Activated B cell treated with CpG ODN at 0.5 μM for 24 hours (primary cell): ENCODE measurements around the gene FHAD1. TPM values are rescaled to one million over a fixed set of nuclear protein-coding genes. Genes with fewer than 3 reads are reported as not detected.

Experiments used
- ATAC-seq: fragments of 200-7000 bp; cut with Tn5 transposase; one replicate; pipeline ENCODE4 v1.10.0; 2021; ENCODE audit warnings: low read depth, mild to moderate bottlenecking, moderate library complexity
- CTCF ChIA-PET: fragments of 350-600 bp; sonication (Branson Sonifier 250); formaldehyde crosslinking; loops from one replicate; lab custom pipeline; 2021; ENCODE audit warnings: antibody characterized with exemption; lab: Charles Lee
- POLR2A ChIA-PET: fragments of 350-600 bp; sonication (Branson Sonifier 250); formaldehyde crosslinking; loops from one replicate; lab custom pipeline; 2021; ENCODE audit warnings: antibody characterized with exemption; lab: Charles Lee
- DNase-seq: peaks from one replicate; pipeline ENCODE4 v3.0.0; 2022
- H3K27ac Mint-ChIP-seq: one replicate; pipeline ENCODE4 v1.8.0; 2020; ENCODE audit warnings: mixed read lengths
- H3K27me3 Mint-ChIP-seq: one replicate; pipeline ENCODE4 v1.8.0; 2021; ENCODE audit warnings: mixed read lengths
- H3K36me3 Mint-ChIP-seq: one replicate; pipeline ENCODE4 v1.8.0; 2021; ENCODE audit warnings: low read depth, mixed read lengths
- H3K4me1 Mint-ChIP-seq: one replicate; pipeline ENCODE4 v1.8.0; 2021; ENCODE audit warnings: mixed read lengths
- H3K4me3 Mint-ChIP-seq: one replicate; pipeline ENCODE4 v1.8.0; 2020; ENCODE audit warnings: mild to moderate bottlenecking, mixed read lengths
- H3K9me3 Mint-ChIP-seq: one replicate; pipeline ENCODE4 v1.8.0; 2020; ENCODE audit warnings: mixed read lengths
- intact Hi-C: fragments of 100-400 bp; cut with micrococcal nuclease; formaldehyde crosslinking; loops from one replicate; pipeline ENCODE4 v1.15.1; 2024
- total RNA-seq: library from RNA; stranded (reverse); gene quantifications from 2 replicates; pipeline ENCODE4 v1.2.3, GENCODE V29; 2022
- TF ChIP-seq, protein P1 (sequence below): fragments of 200-600 bp; IDR thresholded peaks from one replicate; pipeline ENCODE4 v1.8.0; 2022; ENCODE audit warnings: antibody characterized with exemption, mild to moderate bottlenecking

The FHAD1 gene
- total RNA-seq, 1 donor from 2014 or later = not detected

DNA sequence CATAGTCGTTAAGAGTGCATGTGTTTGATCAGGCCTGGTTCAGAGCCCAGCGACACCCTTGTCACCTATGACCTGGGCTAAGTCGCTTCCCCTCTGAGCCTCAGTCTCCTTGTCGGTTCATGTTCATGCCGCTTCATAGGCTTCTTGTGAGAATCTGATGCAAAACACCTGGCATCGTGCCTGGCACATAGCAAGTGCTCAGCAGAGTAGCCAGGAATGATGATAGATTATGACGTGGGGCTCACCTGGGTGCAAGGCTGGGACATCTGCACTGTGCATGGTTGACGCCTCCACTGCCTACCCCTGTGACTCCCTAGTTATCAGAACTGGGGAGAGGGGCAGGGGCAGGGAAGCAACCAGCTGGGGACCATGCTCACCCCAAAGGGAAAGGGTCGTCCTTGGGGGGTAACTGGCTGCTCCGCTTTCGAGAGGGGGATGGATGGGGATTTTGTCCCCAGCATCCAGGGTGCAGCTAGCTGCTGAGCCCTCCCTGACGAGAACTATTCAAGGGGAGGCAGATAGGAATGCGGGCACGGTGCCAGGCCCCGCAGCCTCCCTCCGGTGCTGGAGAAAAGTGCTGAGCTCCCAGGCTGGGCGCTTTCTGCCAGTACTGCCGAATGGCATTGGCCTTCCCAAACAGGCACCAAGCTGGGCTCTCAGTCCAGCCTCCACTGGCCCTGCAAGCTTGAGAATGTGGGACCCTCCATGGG lies 171.9 kb downstream of the FHAD1 start:
- Mint-ChIP-seq H3K27ac (no peak overlapping the region), H3K9me3 (no peaks in the 10 kb centered on the region), H3K4me3 (no peak overlapping the region), H3K27me3 (no peaks in the 10 kb centered on the region), H3K36me3 (peaks cover 21% of the 10 kb centered on the region), H3K4me1 (peaks cover 44% of the 10 kb centered on the region)
- CTCF ChIA-PET = interaction anchor here (0.8 kb wide), 1 partner anchor 95 kb away, joined by 3 read pairs; no protein-coding TSS in a partner anchor
- POLR2A ChIA-PET = interaction anchor here (0.7 kb wide), 1 partner anchor 11 kb away, joined by 6 read pairs; no protein-coding TSS in a partner anchor
- TF ChIP-seq, protein P1, sequence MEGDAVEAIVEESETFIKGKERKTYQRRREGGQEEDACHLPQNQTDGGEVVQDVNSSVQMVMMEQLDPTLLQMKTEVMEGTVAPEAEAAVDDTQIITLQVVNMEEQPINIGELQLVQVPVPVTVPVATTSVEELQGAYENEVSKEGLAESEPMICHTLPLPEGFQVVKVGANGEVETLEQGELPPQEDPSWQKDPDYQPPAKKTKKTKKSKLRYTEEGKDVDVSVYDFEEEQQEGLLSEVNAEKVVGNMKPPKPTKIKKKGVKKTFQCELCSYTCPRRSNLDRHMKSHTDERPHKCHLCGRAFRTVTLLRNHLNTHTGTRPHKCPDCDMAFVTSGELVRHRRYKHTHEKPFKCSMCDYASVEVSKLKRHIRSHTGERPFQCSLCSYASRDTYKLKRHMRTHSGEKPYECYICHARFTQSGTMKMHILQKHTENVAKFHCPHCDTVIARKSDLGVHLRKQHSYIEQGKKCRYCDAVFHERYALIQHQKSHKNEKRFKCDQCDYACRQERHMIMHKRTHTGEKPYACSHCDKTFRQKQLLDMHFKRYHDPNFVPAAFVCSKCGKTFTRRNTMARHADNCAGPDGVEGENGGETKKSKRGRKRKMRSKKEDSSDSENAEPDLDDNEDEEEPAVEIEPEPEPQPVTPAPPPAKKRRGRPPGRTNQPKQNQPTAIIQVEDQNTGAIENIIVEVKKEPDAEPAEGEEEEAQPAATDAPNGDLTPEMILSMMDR = no peak
- intact Hi-C loops = no loop called here
- ATAC-seq (no peak), DNase-seq (no peak)

DNA sequence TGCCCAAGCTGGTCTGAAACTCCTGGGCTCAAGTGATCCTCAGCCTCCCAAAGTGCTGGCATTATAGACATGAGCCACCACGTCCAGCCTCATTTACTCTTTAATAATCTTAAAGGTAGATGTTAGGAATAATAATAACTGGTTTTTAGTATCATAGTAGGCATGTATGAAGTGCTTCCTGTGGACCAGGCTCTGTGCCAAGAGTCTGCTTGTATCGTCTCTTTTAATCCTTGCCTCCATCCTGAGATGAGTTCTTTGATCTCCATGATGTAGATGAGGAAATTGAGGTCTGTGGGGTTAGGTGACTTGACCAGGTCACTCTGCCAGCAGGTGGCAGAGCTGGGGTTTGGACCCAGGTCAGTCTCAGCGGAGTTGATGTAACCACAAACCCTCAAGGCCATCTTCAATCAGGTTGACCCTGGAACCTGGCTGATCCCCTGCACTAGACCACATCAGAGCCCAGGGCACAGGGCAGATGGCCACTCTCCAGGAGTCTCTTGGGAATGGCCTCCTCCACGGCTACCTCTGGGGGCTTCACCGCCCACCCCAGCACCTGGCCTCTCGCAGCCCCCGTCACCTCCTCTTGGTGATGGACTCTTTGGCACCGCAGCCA lies 173.9 kb downstream of the FHAD1 start:
- H3K27ac Mint-ChIP-seq = no peak overlapping the region
- DNase-seq (no peak), ATAC-seq (no peak)
- intact Hi-C loops = no loop called here
- peaks cover 31% of the 10 kb centered on the region for H3K36me3 Mint-ChIP-seq
- no peak overlapping the region for H3K4me3 Mint-ChIP-seq
- TF ChIP-seq, protein P1 = no peak
- peaks cover 27% of the 10 kb centered on the region for H3K4me1 Mint-ChIP-seq
- H3K27me3 Mint-ChIP-seq = no peaks in the 10 kb centered on the region
- POLR2A ChIA-PET = no interaction called here
- H3K9me3 Mint-ChIP-seq = no peaks in the 10 kb centered on the region
- CTCF ChIA-PET = interaction anchor here (1.1 kb wide), 1 partner anchor 98 kb away, joined by 3 read pairs; no protein-coding TSS in a partner anchor

DNA sequence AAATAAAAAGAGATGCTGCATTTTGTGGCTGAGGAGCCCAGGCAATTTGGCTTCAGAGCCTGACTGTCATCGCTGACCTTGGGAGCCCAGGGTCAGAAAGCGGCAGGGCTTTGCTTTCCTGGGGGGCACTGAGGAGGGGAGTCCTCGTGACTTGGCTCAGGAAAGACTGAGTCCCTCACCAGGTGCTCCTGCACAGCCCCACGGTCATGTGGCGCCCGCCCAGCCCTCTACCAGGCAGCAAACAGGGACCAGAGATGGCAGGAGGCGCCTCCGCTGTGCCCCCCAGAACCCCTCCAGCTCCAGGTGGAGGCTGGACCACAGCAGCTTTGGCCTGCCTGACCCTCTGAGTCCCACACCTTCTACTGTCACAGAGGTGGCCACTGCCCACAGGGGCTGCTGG lies 175.8 kb downstream of the FHAD1 start:
- no peaks in the 10 kb centered on the region for H3K27me3 Mint-ChIP-seq
- POLR2A ChIA-PET = no interaction called here
- H3K4me1 Mint-ChIP-seq = peaks cover 8% of the 10 kb centered on the region
- no peak for DNase-seq
- CTCF ChIA-PET = interaction anchor here (1.7 kb wide), 1 partner anchor 99 kb away, joined by 4 read pairs; no protein-coding TSS in a partner anchor
- no peak for ATAC-seq
- no peak overlapping the region for H3K4me3 Mint-ChIP-seq
- H3K36me3 Mint-ChIP-seq = peaks cover 46% of the 10 kb centered on the region
- TF ChIP-seq, protein P1 = no peak
- H3K27ac Mint-ChIP-seq = no peak overlapping the region
- no peaks in the 10 kb centered on the region for H3K9me3 Mint-ChIP-seq
- intact Hi-C loops = no loop called here

DNA sequence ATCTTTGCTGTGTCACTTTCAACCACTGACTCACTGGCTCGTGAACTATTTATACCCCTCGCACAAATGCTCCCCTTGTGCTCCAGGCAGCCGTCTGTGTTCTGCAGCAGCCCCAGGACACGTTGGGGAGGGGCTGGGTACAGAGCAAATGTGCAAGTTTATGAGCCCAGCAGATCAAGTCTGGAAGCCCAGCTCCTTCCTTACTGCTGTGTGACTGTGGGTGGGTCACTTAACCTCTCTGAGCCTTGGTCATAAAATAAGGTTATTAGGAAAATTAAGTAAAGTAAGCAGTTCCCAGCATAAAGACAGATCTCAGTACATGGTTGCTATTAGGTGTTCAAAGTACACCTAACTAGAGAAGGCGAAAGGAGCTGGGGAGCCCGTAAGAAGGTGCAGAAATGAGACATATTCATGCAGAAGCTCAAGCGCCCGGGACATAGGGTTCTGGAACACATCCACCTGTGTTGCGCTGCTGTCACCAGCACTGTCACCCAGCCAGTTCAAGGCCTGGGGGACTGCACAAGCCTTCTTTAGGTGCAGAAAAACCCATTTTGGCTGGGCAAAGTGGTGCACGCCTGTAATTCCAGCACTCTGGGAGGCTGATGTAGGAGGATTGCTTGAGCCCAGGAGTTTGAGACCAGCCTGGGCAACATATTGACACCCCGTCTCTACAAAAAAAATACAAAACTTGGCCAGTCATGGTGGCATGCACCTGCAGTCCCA lies 176.5 kb downstream of the FHAD1 start:
- TF ChIP-seq, protein P1 = no peak
- ATAC-seq (no peak), DNase-seq (no peak)
- H3K4me3 Mint-ChIP-seq = no peak overlapping the region
- no peak overlapping the region for H3K27ac Mint-ChIP-seq
- ChIA-PET POLR2A (no interaction called here), CTCF (interaction anchor here (1.7 kb wide), 1 partner anchor 100 kb away, joined by 4 read pairs; no protein-coding TSS in a partner anchor)
- intact Hi-C loops = no loop called here
- peaks cover 5% of the 10 kb centered on the region for H3K4me1 Mint-ChIP-seq
- no peaks in the 10 kb centered on the region for H3K9me3 Mint-ChIP-seq
- peaks cover 51% of the 10 kb centered on the region for H3K36me3 Mint-ChIP-seq
- H3K27me3 Mint-ChIP-seq = no peaks in the 10 kb centered on the region
